SJCRH30 (cell line): ENCODE data around the gene ST6GAL2. TPM values are rescaled to one million over a fixed set of nuclear protein-coding genes. Genes with fewer than 3 reads are reported as not detected.

Source experiments
- DNase-seq, 2 experiments: peaks; one replicate each; pipeline ENCODE4 v3.0.0-alpha.2; 2015 to 2020
- H3K27ac ChIP-seq: fragments of 250-450 bp; sonication (Bioruptor Pico); 2 replicates; pipeline ENCODE4 v1.5.1; 2020; ENCODE audit warnings: mild to moderate bottlenecking, moderate library complexity
- H3K27me3 ChIP-seq: fragments of 250-450 bp; sonication (Bioruptor Pico); 2 replicates; pipeline ENCODE4 v1.5.1; 2020; ENCODE audit warnings: mild to moderate bottlenecking, moderate library complexity
- H3K36me3 ChIP-seq: fragments of 250-450 bp; sonication (Bioruptor Pico); 2 replicates; pipeline ENCODE4 v1.5.1; 2020; ENCODE audit warnings: mild to moderate bottlenecking, moderate library complexity
- H3K4me1 ChIP-seq: fragments of 250-450 bp; sonication (Bioruptor Pico); 2 replicates; pipeline ENCODE4 v1.5.1; 2020; ENCODE audit warnings: mild to moderate bottlenecking, moderate library complexity
- H3K4me3 ChIP-seq: fragments of 250-450 bp; sonication (Bioruptor Pico); 2 replicates; pipeline ENCODE4 v1.5.1; 2020; ENCODE audit warnings: mild to moderate bottlenecking, moderate library complexity
- H3K9me3 ChIP-seq: fragments of 250-450 bp; sonication (Bioruptor Pico); replicated peaks from 2 replicates; pipeline ENCODE4 v1.5.1; 2020; ENCODE audit warnings: mild to moderate bottlenecking, moderate library complexity
- total RNA-seq: library from RNA; depleted of rRNA; stranded (reverse); fragments of >200 nt; shearing (Covaris generic); gene quantifications from 2 replicates; pipeline ENCODE4 v1.2.3, GENCODE V29; 2014

ST6GAL2 gene
- total RNA-seq, 1 experiment from 2014 or later = 1.7 TPM

GRCh38 chr2:106816974-106817373 is 69.0 kb downstream of the ST6GAL2 start:
- no peak for DNase-seq
- Histone ChIP-seq H3K36me3 (no peaks in the 10 kb centered on the region), H3K4me1 (no peaks in the 10 kb centered on the region), H3K27ac (no peak overlapping the region), H3K27me3 (no peaks in the 10 kb centered on the region), H3K9me3 (no peaks in the 10 kb centered on the region), H3K4me3 (no peak overlapping the region)

GRCh38 chr2:106812841-106813240 is 73.1 kb downstream of the ST6GAL2 start:
- no peaks in the 10 kb centered on the region for H3K9me3 ChIP-seq
- H3K36me3 ChIP-seq = no peaks in the 10 kb centered on the region
- no peak overlapping the region for H3K4me3 ChIP-seq
- H3K27ac ChIP-seq = no peak overlapping the region
- H3K4me1 ChIP-seq = no peaks in the 10 kb centered on the region
- no peak for DNase-seq
- no peaks in the 10 kb centered on the region for H3K27me3 ChIP-seq

DNA sequence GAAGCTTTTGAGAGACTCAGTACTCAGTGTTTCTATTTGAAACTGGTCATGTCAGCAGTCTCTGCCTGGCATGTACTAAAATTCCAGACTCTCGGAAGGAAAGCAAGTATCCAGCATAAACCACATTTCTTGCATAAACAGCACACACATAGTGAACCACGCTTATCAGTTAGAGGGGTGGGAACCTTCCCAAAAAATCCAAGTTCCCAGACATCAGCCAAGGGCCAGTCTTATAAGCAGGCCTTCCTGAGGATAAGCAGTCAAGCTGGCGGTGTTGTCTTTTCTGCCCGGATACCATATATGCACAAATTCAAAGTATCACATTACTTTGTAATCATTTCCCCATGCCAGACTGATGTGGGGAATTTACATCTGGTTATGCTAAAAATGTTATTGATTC is 73.6 kb downstream of the ST6GAL2 start:
- H3K4me3 ChIP-seq = no peak overlapping the region
- DNase-seq = no peak

DNA sequence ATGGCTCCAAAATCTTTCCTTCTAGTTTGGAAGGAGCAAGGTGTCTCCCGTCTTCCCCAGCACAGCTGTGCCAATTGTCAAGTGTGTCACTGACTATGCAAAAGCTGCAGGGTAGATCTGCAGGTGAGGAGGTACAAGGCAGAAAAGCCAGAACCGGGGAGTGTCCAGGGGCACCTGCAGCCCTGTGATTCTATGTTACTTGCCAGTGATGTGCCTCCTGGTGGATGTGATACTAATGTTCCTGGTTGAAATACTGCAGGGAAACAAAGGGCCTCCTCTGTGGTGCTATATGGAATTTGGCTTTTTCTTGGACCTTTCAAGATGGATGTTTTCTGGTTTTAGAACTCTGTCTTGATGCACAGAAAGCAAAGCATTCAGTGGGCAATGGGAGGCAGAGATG is 80.3 kb downstream of the ST6GAL2 start:
- no peaks in the 10 kb centered on the region for H3K9me3 ChIP-seq
- H3K4me3 ChIP-seq = no peak overlapping the region
- H3K27me3 ChIP-seq = no peaks in the 10 kb centered on the region
- H3K4me1 ChIP-seq = no peaks in the 10 kb centered on the region
- H3K36me3 ChIP-seq = no peaks in the 10 kb centered on the region
- DNase-seq = no peak
- no peak overlapping the region for H3K27ac ChIP-seq

More for the DNA sequence above, 73.6 kb downstream of the ST6GAL2 start:
- Histone ChIP-seq H3K27me3 (no peaks in the 10 kb centered on the region), H3K36me3 (no peaks in the 10 kb centered on the region), H3K9me3 (no peaks in the 10 kb centered on the region), H3K4me1 (no peaks in the 10 kb centered on the region), H3K27ac (no peak overlapping the region)

DNA sequence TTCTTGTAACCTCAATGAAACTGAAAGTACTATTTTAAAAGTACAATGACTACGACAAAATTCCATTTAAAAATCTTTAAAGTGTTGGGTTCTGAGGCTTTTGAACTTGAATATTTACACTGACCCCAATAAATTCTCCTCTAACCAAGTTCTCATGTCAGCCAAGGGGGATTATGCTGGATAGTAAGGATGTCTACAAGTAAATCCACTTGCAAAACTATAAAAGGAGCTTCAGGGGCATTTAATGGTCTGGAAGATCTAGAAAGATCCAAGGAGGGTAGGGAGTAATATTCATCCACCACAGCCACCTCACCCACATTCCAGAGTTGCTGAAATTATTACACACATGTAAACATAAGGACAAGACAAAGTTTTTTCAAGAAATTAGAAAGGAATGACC is 81.8 kb downstream of the ST6GAL2 start:
- H3K36me3 ChIP-seq = no peaks in the 10 kb centered on the region
- no peak for DNase-seq
- no peak overlapping the region for H3K27ac ChIP-seq
- H3K9me3 ChIP-seq = no peaks in the 10 kb centered on the region
- H3K27me3 ChIP-seq = no peaks in the 10 kb centered on the region
- H3K4me1 ChIP-seq = no peaks in the 10 kb centered on the region
- no peak overlapping the region for H3K4me3 ChIP-seq

DNA sequence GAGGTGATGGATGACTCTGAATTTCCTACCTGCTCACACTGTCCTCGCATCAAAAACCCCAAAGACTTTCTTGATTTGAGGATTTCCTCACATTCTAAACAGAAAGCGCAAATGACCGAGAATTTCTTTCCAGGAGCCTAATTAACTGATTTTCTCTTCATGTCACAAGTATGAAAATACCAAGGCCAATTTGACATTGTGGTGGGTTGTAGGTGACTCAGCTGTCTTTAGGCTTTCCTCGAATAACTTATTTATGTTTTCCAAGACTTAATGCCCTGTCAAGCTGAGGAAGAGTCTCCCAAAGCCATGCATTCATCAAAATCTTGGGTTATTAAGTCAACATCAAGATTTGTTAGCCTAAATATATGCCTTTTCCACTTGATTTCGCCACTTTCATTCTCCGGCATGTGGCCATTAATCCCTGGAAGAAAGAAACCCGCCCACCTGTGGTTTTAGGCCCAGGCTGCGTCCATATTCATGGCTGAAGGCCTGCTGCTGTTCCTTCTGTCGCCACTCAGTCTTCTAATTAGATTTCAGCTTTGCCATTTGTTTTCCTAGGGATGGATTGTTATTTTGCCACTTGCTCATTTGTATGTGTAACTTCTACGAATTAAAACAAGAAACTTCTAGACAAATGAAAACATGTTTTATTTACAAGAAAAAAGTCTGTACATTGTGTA is 84.9 kb downstream of the ST6GAL2 start:
- Histone ChIP-seq H3K27me3 (no peaks in the 10 kb centered on the region), H3K36me3 (no peaks in the 10 kb centered on the region), H3K9me3 (no peaks in the 10 kb centered on the region), H3K4me1 (no peaks in the 10 kb centered on the region), H3K4me3 (no peak overlapping the region), H3K27ac (no peak overlapping the region)
- peak; percentile 8 to 11 for DNase-seq

DNA sequence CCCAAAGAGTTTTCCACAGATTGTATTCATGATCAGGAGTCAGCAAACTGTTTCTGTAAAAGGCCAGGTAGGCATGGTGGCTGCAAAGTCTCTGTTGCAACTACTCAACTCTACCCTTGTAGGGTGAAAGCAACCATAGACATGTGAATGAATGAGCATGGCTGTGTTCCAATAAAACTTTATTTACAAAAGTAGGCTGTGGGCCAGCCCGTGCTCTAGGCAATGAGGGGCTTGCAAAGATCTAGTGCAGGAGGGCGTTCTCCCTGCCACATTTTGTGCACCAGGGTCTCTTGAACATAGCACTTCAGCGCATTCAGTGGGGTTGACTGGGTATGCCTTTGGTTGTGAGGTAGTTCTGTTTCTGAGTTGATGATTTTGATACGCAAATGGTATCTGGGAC is 85.8 kb downstream of the ST6GAL2 start:
- H3K27me3 ChIP-seq = no peaks in the 10 kb centered on the region
- H3K36me3 ChIP-seq = no peaks in the 10 kb centered on the region
- no peaks in the 10 kb centered on the region for H3K4me1 ChIP-seq
- no peak overlapping the region for H3K4me3 ChIP-seq
- no peak for DNase-seq
- H3K9me3 ChIP-seq = no peaks in the 10 kb centered on the region
- no peak overlapping the region for H3K27ac ChIP-seq

- Histone ChIP-seq H3K27me3 (no peaks in the 10 kb centered on the region), H3K27ac (no peak overlapping the region), H3K4me3 (no peak overlapping the region), H3K36me3 (no peaks in the 10 kb centered on the region), H3K4me1 (no peaks in the 10 kb centered on the region), H3K9me3 (no peaks in the 10 kb centered on the region)
- no peak for DNase-seq
Observed at GRCh38 chr2:106798826-106799552, 87.0 kb downstream of the ST6GAL2 start.

GRCh38 chr2:106797494-106797893 is 88.5 kb downstream of the ST6GAL2 start:
- H3K4me3 ChIP-seq = no peak overlapping the region
- H3K9me3 ChIP-seq = no peaks in the 10 kb centered on the region
- H3K27me3 ChIP-seq = no peaks in the 10 kb centered on the region
- H3K4me1 ChIP-seq = no peaks in the 10 kb centered on the region
- DNase-seq = no peak
- no peak overlapping the region for H3K27ac ChIP-seq
- H3K36me3 ChIP-seq = no peaks in the 10 kb centered on the region

- DNase-seq = no peak
- H3K4me1 ChIP-seq = no peaks in the 10 kb centered on the region
Observed at GRCh38 chr2:106792671-106793070, 93.3 kb downstream of the ST6GAL2 start.

GRCh38 chr2:106789185-106789584 is 96.8 kb downstream of the ST6GAL2 start:
- no peak overlapping the region for H3K4me3 ChIP-seq
- no peaks in the 10 kb centered on the region for H3K36me3 ChIP-seq
- no peaks in the 10 kb centered on the region for H3K27me3 ChIP-seq
- no peaks in the 10 kb centered on the region for H3K4me1 ChIP-seq
- H3K27ac ChIP-seq = no peak overlapping the region
- peak; percentile 36 to 56 for DNase-seq
- no peaks in the 10 kb centered on the region for H3K9me3 ChIP-seq

More at GRCh38 chr2:106792671-106793070, 93.3 kb downstream of the ST6GAL2 start:
- no peaks in the 10 kb centered on the region for H3K9me3 ChIP-seq
- H3K4me3 ChIP-seq = no peak overlapping the region
- no peaks in the 10 kb centered on the region for H3K36me3 ChIP-seq
- no peaks in the 10 kb centered on the region for H3K27me3 ChIP-seq
- no peak overlapping the region for H3K27ac ChIP-seq

- Histone ChIP-seq H3K27me3 (no peaks in the 10 kb centered on the region), H3K36me3 (no peaks in the 10 kb centered on the region), H3K9me3 (no peaks in the 10 kb centered on the region), H3K27ac (no peak overlapping the region), H3K4me1 (no peaks in the 10 kb centered on the region), H3K4me3 (no peak overlapping the region)
- DNase-seq = no peak
Observed at GRCh38 chr2:106782681-106783080, 103.3 kb downstream of the ST6GAL2 start.

- no peak overlapping the region for H3K27ac ChIP-seq
- H3K27me3 ChIP-seq = no peaks in the 10 kb centered on the region
- H3K36me3 ChIP-seq = no peaks in the 10 kb centered on the region
- H3K4me3 ChIP-seq = no peak overlapping the region
- no peaks in the 10 kb centered on the region for H3K9me3 ChIP-seq
- no peak for DNase-seq
- no peaks in the 10 kb centered on the region for H3K4me1 ChIP-seq
Observed at GRCh38 chr2:106781196-106781595, 104.8 kb downstream of the ST6GAL2 start.

- no peak for DNase-seq
- H3K27ac ChIP-seq = no peak overlapping the region
- H3K27me3 ChIP-seq = no peaks in the 10 kb centered on the region; the same call in 1 of the 2 replicates
- H3K36me3 ChIP-seq = no peaks in the 10 kb centered on the region
- no peaks in the 10 kb centered on the region for H3K9me3 ChIP-seq
- no peak overlapping the region for H3K4me3 ChIP-seq
- no peaks in the 10 kb centered on the region for H3K4me1 ChIP-seq
Observed at GRCh38 chr2:106771811-106772210, 114.2 kb downstream of the ST6GAL2 start.

DNA sequence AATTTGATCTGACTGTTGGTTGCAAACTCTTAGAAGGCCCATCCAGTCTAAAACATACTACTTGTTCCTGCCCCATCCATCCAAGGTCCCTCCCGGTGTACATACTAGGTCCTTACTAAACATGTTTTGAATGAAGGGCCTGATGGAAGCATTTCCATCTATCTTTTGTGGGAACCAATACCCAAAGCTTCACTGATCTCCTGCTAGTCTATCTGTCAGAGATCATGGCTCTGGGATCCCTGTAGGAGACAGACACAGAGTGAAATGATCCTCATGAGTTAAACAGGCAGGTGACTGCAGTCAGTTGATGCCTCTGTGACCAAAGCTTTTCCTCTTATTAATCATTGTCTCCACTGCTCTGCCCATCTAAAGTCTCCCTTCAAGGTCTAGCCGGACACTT is 115.0 kb downstream of the ST6GAL2 start:
- no peak overlapping the region for H3K27ac ChIP-seq
- H3K4me1 ChIP-seq = no peaks in the 10 kb centered on the region
- H3K36me3 ChIP-seq = no peaks in the 10 kb centered on the region
- no peaks in the 10 kb centered on the region for H3K9me3 ChIP-seq
- H3K4me3 ChIP-seq = no peak overlapping the region
- DNase-seq = no peak
- no peaks in the 10 kb centered on the region; the same call in 1 of the 2 replicates for H3K27me3 ChIP-seq

GRCh38 chr2:106764614-106765013 is 121.4 kb downstream of the ST6GAL2 start:
- H3K27me3 ChIP-seq = no peaks in the 10 kb centered on the region; the same call in 1 of the 2 replicates
- no peak overlapping the region for H3K4me3 ChIP-seq
- no peaks in the 10 kb centered on the region for H3K4me1 ChIP-seq
- no peak for DNase-seq
- H3K9me3 ChIP-seq = no peaks in the 10 kb centered on the region
- H3K27ac ChIP-seq = no peak overlapping the region
- no peaks in the 10 kb centered on the region for H3K36me3 ChIP-seq
